Endothelial cell of umbilical vein (primary cell): ENCODE measurements around the gene SLC15A2.

Source experiments
- CTCF ChIP-seq, 2 donors: IDR thresholded peaks; 1 replicate in 1 of 2; 2 replicates in 1 of 2; pipeline ENCODE4 v1.5.1; 2011; ENCODE audit warnings: low read length in 2 of 2, mild to moderate bottlenecking in 2 of 2, moderate library complexity in 2 of 2, control low read depth in 1 of 2, inconsistent platforms in 1 of 2, low read depth in 1 of 2; ENCODE audit not compliant: insufficient read depth in 1 of 2; ENCODE audit errors: extremely low read depth in 1 of 2
- EZH2 ChIP-seq: IDR thresholded peaks from 2 replicates; pipeline ENCODE4 v1.6.1; 2012; ENCODE audit warnings: borderline replicate concordance, low read depth, mild to moderate bottlenecking, moderate library complexity, low read length, inconsistent platforms; ENCODE audit not compliant: severe bottlenecking
- MAX ChIP-seq: IDR thresholded peaks from 2 replicates; pipeline ENCODE4 v1.6.1; 2011; ENCODE audit not compliant: insufficient read depth, insufficient read length
- MYC ChIP-seq: IDR thresholded peaks from one replicate; pipeline ENCODE4 v1.6.1; 2011; ENCODE audit warnings: mild to moderate bottlenecking, low read depth, low read length
- POLR2A ChIP-seq: IDR thresholded peaks from 2 replicates; pipeline ENCODE4 v1.6.1; 2012; ENCODE audit warnings: low read depth, mild to moderate bottlenecking, control low read depth, low read length

DNA sequence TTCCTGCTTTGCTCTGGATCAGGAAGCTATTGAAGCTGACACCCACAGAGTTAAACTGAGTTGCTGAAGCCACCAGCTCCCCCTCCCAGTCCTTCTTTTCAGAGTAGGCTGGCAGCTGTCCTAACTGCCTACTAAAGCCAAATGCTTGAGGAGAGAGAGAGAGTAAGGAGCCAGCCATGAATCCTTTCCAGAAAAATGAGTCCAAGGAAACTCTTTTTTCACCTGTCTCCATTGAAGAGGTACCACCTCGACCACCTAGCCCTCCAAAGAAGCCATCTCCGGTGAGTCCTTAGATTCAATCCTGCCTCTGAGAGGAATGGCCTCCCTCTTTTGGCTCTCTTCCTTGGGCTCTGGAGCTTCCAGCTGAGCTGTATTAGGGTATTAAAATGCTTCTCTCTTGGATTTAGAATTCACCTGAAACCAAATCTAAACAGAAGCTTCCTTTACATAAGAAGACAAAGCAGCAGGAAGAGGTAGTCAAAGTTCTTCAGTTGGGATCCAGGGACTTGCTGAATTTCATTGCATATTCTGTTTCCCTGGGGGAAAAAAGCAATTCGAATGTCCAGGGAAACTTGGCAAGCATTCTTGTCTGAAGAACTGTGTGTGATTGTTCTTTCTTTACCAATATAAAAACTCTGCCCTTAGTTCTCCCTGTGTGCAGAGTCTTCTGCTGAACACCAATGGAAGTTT is at the start of gene SLC15A2:
- TF ChIP-seq CTCF (IDR thresholded peaks at IDR 0.05; ENCODE audit: extremely low read depth in 1 of 2, insufficient read depth in 1 of 2, low read depth in 1 of 2, low read length in 2 of 2): no peak
- no peak for TF ChIP-seq POLR2A
- no peak for TF ChIP-seq MYC
- no peak for TF ChIP-seq EZH2
- TF ChIP-seq MAX: no peak
